Nephron progenitor cell (in vitro differentiated cells): ENCODE results near the gene PLCD4.

Experiments
- DNase-seq: peaks from one replicate; pipeline ENCODE4 v3.0.0; 2021
- H3K27ac Mint-ChIP-seq: 2 replicates; pipeline ENCODE4 v1.8.0; 2021; ENCODE audit warnings: mild to moderate bottlenecking, moderate library complexity, mixed read lengths
- H3K27me3 Mint-ChIP-seq: 2 replicates; pipeline ENCODE4 v1.8.0; 2021; ENCODE audit warnings: mild to moderate bottlenecking, low read depth, mixed read lengths; ENCODE audit not compliant: poor library complexity
- H3K36me3 Mint-ChIP-seq: 2 replicates; pipeline ENCODE4 v1.8.0; 2021; ENCODE audit warnings: low read depth, mixed read lengths
- H3K4me1 Mint-ChIP-seq: 2 replicates; pipeline ENCODE4 v1.8.0; 2021; ENCODE audit warnings: mixed read lengths
- H3K4me3 Mint-ChIP-seq: 2 replicates; pipeline ENCODE4 v1.8.0; 2021; ENCODE audit warnings: mild to moderate bottlenecking, moderate library complexity, mixed read lengths
- H3K9me3 Mint-ChIP-seq: 2 replicates; pipeline ENCODE4 v1.8.0; 2021; ENCODE audit warnings: mild to moderate bottlenecking, moderate library complexity, mixed read lengths
- CTCF ChIP-seq: fragments of 200-600 bp; sonication (generic); IDR thresholded peaks from 2 replicates; pipeline ENCODE4 v1.5.0; 2021; ENCODE audit warnings: antibody characterized with exemption

Gene PLCD4

GRCh38 chr2:218605432-218605831 is 2.3 kb upstream of the PLCD4 start:
- Mint-ChIP-seq H3K4me3 (no peak overlapping the region), H3K4me1 (peaks cover 28% of the 10 kb centered on the region), H3K27ac (no peak overlapping the region), H3K36me3 (no peaks in the 10 kb centered on the region), H3K9me3 (no peaks in the 10 kb centered on the region), H3K27me3 (peaks cover 14% of the 10 kb centered on the region)
- no peak for DNase-seq
- no peak for TF ChIP-seq CTCF

- Mint-ChIP-seq H3K36me3 (no peaks in the 10 kb centered on the region), H3K4me3 (no peak overlapping the region), H3K4me1 (no peaks in the 10 kb centered on the region), H3K27ac (no peak overlapping the region), H3K9me3 (no peaks in the 10 kb centered on the region), H3K27me3 (peaks cover 29% of the 10 kb centered on the region)
- no peak for TF ChIP-seq CTCF
- DNase-seq, result no peak
Measured at GRCh38 chr2:218615868-218616315, 8.2 kb downstream of the PLCD4 start.

- Mint-ChIP-seq H3K9me3 (no peaks in the 10 kb centered on the region), H3K27me3 (peaks cover 21% of the 10 kb centered on the region), H3K4me3 (no peak overlapping the region), H3K4me1 (no peaks in the 10 kb centered on the region), H3K27ac (peak overlapping the region; percentile 42), H3K36me3 (no peaks in the 10 kb centered on the region)
- no peak for DNase-seq
- TF ChIP-seq CTCF, result no peak
Measured at GRCh38 chr2:218618102-218618860, 10.6 kb downstream of the PLCD4 start.

GRCh38 chr2:218621007-218621406 is 13.3 kb downstream of the PLCD4 start:
- Mint-ChIP-seq H3K36me3 (no peaks in the 10 kb centered on the region), H3K4me1 (no peaks in the 10 kb centered on the region), H3K9me3 (no peaks in the 10 kb centered on the region), H3K27ac (no peak overlapping the region), H3K4me3 (no peak overlapping the region), H3K27me3 (peaks cover 5% of the 10 kb centered on the region)
- DNase-seq, result no peak
- no peak for TF ChIP-seq CTCF

GRCh38 chr2:218622606-218623365 is 15.1 kb downstream of the PLCD4 start:
- H3K4me1 Mint-ChIP-seq, result no peaks in the 10 kb centered on the region
- no peaks in the 10 kb centered on the region for H3K36me3 Mint-ChIP-seq
- H3K27ac Mint-ChIP-seq, result no peak overlapping the region
- no peak overlapping the region for H3K4me3 Mint-ChIP-seq
- no peak for DNase-seq
- H3K27me3 Mint-ChIP-seq, result peaks cover 8% of the 10 kb centered on the region
- TF ChIP-seq CTCF, result no peak
- H3K9me3 Mint-ChIP-seq, result no peaks in the 10 kb centered on the region

- no peak for DNase-seq
- H3K4me3 Mint-ChIP-seq, result no peak overlapping the region
- H3K9me3 Mint-ChIP-seq, result no peaks in the 10 kb centered on the region
- no peaks in the 10 kb centered on the region for H3K4me1 Mint-ChIP-seq
- peaks cover 7% of the 10 kb centered on the region for H3K27me3 Mint-ChIP-seq
- H3K36me3 Mint-ChIP-seq, result no peaks in the 10 kb centered on the region
- H3K27ac Mint-ChIP-seq, result no peak overlapping the region
- TF ChIP-seq CTCF, result no peak
Measured at GRCh38 chr2:218623366-218623705, 15.6 kb downstream of the PLCD4 start.
